SK-N-MC (cell line): ENCODE measurements around the gene BSDC1.

ENCODE experiments used
- EZH2 ChIP-seq: fragments of 200-600 bp; sonication (generic); IDR thresholded peaks from one replicate; pipeline ENCODE4 v1.6.1; 2017; ENCODE audit warnings: antibody characterized with exemption
- POLR2AphosphoS5 ChIP-seq: IDR thresholded peaks from 2 replicates; pipeline ENCODE4 v1.6.1; 2012; ENCODE audit warnings: mild to moderate bottlenecking, low read depth, low read length, borderline replicate concordance

DNA sequence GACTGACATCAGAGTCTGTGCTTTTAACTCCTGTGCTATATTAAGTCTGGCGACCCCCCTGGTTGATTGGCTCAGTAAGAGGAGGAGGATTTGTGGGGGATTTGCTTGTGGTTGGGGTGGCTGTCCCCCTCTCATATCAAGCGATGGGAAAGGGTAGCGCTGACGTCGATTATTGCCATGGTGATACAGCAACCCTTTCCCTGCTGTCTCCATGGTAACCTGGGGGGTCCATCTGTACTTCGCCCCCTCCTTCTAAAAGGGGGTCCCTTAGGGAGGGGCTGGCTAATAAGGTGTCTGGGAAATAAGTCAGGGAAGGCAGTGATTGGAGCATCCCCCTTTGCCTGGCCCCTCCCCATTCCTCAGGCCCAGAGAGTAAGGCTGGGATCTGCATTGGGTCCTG lies 36.6 kb downstream of the BSDC1 start:
- no peak for TF ChIP-seq EZH2
- no peak for TF ChIP-seq POLR2AphosphoS5
